GM19023 (cell line): ENCODE measurements around the gene UBE2N.
A peak's percentile ranks its signal among the peaks of the same experiment; 100 is the strongest.
"Not testable (repeated sequence)": the region's sequence is repeated elsewhere in the genome, so short reads cannot be mapped to it uniquely, and the experiment has no call there.

Experiments
- ATAC-seq: cut with Tn5 transposase; IDR thresholded peaks from one replicate; pipeline ENCODE4 v1.9.1; 2021; ENCODE audit warnings: mild to moderate bottlenecking, moderate library complexity; ENCODE audit not compliant: unreplicated experiment

UBE2N gene

GRCh38 chr12:93381976-93382437, 59.7 kb downstream of the UBE2N start:
- not testable (repeated sequence) for ATAC-seq

DNA sequence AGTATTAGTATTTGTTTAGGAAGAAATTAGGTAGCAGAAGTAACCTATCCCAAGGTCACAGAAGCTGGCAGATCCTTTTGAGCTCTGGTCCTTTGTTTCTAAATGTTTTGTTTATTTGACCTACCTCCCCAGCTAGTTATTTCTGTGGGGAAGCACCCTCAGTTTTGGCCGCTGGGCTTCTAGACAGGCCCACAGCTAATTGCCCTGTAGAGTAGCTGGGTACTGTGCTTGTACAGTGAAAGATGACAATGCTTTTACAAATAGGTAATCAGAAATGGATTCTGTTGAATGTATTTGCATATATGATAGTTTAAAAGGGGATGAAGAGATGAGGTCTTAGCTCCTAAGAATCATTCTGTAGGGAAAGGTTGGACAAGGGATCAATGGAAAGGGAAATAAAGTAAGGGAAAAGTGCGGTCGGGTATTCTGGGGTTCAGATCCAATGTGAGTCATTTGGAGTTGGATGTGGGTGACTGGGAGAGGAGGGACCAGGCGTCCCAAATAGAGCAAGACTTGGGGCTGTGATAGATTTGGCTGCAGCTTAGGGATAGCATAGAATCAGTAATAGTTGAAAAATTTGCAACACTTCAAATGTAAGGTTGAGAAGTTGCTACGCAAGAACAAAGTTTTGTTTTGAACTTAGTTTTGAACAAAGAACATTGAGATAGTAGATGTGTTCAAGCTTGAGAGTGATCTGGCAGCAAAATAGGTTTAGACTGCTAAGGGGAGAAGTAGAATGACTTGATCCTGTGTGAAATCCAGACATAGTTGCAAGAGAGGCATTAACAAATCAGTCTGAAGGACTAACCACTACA, 60.4 kb downstream of the UBE2N start:
- ATAC-seq = no peak

GRCh38 chr12:93380480-93381121, 61.1 kb downstream of the UBE2N start:
- ATAC-seq = no peak

DNA sequence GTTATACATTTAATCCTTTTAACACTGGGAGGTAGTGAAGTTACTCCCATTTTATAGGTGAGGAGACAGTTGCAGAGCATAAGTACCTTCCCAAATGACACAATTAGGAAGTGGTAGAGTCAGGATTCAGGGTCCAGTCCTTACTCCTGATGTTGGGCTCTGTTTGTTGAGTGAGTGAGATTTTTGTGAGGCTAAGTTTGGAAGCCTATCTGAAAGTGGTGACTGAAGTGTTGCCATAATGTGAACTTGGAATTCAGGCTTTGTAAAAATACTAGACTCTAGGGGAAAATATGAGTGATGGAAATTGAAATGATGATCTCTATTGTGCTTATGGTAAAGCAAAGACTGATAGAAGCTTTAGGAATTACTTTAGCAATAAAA, 61.8 kb downstream of the UBE2N start:
- ATAC-seq = no peak

DNA sequence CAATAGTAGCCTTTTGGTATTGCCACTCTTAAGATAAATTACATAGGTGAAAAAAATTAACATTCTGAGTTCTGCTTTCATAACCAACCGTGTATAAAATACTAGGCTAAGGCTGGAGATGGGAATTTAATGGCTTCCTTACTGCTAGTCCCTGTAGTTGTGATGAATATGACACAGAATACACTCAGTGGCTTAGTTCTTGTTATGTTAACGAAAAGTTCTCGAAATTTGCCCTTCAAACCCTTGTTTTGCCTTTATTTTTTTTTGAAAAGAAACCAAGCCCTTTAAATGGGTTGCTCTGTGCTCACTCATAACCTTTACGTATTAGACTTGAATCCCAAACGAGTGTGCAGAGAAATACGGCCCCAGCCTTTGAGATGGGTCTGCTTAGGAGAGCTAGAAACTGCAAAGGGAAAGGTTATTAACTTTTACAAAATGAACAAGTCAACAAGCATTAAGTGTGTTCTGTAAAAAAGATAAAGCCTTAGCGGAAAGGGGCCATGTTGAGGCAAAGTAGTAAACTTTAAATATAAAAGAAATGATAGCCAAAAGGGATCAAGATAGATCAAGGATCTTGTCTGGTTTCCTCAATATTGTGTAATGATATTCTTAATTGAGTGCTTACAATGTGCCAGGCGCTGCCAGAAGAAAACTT, 62.3 kb downstream of the UBE2N start:
- ATAC-seq = no peak

DNA sequence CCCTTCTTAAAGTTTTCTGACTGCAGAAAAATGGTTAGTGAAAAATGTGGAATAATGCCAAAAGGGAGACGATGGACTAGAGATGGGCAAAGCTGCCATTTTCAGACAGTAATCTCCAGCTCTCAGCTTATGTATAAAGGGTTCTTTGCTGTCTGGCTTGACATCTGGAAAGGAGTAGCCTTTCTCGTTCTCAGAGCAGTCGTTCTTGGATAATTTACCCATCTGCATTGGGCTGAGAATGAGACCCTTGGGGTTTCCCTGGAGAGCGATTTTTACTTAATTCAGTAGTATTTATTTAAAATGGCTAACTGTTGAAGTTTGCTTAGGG, 62.8 kb downstream of the UBE2N start:
- no peak for ATAC-seq

DNA sequence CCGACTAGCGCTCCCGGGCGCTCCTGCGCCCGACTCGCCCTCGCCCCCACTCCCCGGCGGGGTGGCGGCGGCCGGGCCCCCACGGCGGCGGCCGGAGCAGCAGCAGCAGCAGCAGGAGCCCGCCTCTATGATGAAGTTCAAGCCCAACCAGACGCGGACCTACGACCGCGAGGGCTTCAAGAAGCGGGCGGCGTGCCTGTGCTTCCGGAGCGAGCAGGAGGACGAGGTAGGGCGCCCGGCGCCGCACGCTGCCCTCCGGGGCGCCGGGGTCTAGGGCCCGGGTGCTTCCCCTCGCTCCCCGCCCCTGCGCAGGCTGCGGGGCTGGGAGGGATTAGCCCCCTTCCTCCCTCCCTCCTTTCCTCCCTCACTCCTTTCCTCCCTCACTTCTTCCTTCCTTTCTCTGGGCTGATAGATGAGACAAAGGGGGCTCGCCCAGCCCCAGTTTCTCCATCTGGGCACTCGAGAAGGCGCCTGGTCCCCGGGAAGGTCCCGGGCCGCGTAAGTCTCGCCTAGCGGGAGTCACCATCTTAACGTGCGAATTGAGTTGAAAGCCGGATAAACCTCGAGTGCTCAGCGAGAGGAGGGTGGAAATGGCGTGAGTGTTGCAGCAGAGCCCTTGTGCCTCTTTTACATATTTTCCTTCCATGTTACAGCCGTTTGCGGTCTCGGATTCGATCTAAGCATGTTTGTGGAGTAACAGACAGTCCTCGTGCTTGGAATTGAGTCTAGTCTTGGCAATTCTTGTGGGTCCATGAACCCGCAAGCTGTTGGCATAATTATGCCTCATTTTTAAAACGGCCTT, 63.4 kb downstream of the UBE2N start:
- peak; percentile 39 for ATAC-seq

DNA sequence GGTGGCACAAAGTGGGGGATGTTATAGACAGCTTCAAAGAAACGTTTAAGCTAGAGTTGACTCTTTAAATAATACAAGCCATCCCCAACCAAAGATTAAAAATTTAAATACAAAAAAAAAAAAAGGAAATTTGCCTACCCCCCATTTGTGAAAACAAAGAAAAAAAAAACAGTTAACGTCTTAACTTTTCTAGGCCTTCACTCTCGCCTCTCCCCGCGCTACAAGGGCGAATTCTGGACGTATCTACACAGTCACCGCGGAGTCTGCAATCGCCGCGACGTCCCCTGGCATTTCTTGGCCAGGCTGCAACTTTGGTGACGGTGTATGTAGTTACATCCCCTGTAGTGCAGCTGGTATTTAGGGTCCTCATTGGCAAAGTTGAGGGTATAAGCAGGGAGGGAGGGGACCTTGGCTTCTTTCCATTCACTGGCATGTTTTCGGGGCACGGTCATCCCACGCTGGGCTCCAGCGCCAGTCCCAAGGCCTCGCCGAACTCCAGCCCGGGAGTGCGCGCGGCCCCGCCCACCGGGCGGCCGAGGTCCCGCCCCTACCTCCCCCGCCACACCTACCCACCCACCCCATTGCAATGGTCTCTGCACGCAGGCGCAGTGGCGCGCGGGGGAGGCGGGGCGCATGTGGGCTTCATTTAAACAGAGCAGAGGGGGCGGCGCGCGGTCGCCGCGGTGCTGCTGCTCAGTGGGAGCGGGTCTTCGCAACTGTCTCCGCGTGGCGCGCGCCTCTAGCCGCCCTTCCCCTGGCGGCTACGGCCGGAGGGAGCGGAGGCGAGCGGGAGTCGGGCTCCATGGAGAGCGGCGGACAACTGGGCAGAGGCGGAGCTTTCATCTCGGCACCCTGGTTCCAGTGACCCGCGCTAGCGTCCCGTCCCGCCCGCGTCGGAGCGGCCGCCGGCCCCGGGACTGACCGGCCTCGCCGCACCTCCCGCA, 64.2 kb downstream of the UBE2N start, which contains the start of gene NUDT4:
NUDT4 (plus strand) TSS at position 674 of the 944 bp plus-strand sequence. CDS start 398 bp downstream, outside the sequence.
- ATAC-seq = peak; percentile 70

- ATAC-seq = no peak
These were observed 65.1 kb downstream of the UBE2N start for GRCh38 chr12:93376436-93377251.

DNA sequence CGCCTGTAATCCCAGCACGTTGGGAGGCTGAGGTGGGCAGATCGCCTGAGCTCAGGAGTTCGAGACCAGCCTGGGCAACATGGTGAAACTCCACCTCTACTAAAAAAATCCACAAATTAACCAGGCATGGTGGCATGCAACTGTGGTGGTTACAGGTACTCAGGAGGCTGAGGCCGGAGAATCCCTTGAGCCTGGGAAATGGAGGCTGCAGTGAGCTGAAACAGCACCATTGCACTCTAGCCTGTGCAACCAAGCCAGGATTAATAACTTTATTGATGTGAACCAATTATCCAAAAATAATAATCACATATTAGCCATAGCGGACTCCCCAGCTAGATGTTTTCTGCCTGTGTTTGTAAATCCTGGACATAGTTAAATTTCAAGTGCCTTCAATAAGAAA, 65.8 kb downstream of the UBE2N start:
- ATAC-seq = no peak

- no peak for ATAC-seq
These were observed 67.6 kb downstream of the UBE2N start for GRCh38 chr12:93373961-93374656.

DNA sequence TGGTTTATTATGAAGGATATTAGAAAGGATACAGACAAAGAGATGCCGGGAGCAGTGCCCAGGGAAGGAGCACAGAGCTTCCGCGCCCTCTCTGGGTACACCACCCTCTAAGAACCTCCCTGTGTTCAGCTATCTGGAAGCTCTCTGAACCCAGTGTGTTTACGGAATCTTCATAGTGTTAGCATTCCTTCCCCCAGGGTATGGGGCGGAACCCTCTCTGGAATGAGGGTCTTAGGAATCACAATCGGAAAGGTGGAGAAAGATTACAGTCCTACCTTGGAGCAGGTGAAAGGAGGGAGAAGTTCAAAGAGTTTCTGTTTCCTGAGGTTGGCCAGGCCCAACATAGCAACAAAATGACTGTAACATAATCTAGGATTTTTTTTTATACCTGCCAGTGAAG, 70.8 kb downstream of the UBE2N start:
- ATAC-seq = no peak

DNA sequence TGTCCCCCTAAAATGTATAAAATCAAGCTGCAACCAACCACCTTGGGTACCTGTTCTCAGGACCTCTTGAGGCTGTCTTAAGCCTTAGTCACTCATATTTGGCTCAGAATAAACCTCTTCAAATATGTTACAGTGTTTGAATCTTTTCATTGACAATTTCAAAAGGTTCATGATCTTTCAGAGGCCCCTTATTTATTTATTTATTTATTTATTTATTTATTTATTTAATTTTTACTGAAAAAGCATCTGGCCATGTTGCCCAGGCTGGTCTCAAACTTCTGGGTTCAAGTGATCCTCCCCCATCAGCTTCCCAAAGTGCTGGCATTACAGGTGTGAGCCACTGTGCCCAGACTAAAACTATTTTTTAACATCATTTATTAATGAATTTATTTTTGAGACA, 72.2 kb downstream of the UBE2N start:
- no peak for ATAC-seq

DNA sequence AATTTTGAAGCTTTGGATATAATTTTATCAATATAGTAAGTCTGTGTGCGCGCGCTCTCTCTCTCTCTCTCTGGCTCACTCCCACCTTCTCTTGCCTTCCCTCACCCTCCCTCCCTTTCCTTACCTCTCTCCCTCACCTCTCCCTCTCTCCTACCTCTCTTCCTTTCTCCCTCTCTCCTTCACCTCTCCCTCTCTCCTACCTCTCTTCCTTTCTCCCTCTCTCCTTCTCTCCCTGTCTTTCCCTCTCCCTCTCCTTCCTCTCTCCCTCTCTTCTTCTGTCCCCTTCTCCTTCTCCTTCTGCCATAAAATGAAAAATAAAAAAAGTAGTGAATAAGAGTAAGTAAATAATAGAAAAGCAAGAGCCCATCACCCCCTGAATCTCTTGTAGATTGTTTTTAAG, 73.0 kb downstream of the UBE2N start:
- no peak for ATAC-seq

- no peak for ATAC-seq
These were observed 75.3 kb downstream of the UBE2N start for GRCh38 chr12:93366422-93366821.

DNA sequence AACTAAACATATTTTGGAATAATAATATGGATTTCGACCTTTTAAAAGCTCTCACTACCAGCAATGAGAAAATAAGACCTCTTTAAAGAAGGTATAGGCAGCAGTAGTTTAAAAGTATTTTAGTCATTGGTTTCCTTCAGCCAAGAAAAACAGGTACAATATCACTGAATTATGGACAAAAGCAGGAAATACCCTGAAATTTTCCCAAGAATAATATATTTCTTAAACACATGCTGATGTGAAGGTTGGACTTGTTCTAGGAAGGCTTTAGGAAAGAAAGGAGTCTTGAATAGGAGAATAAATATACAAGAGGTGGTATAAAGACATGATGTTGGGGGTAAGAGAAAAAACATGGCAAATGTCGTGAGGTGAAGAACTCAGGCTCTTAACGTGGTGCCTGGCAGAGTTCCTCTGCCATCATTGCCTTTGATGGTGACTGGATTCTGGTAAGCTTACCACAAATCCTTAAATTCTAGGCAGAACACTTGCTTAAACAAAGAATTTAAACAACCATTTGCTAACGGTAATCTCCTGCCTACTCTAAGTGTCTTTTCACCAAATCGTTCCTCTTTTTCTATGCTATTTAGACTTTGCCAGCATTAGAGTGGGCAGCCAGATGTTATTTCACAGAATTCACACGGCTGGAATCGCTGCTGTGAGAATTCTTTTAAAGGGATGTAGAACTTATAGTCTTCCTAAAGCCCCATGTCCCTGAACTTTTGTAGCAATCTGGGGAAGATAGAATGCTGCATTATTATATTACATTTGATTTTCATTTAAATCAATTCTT, 75.9 kb downstream of the UBE2N start:
- no peak for ATAC-seq

DNA sequence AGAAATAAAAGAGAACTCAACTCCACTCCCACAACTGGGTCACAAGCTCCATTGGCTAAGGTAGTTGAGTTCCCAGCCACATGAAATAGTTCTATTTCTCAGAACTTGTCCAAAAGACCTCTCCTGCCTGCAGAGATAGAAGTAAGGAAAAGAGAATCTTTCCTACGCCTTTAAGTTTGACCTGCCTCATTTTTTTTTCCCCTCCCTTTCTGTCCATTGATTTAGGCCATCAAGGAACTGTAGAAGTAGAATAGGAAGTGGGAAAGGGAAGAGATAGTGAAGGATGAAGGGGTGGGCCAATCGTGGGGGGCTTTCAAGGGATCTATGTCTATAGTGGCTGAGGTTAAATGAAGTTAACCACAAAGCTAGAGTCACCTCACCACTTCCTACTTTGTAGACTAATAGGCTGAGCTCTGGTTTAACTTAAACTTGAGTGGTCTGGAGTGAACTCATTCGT, 77.9 kb downstream of the UBE2N start:
- no peak for ATAC-seq
